Mesenchymal stem cell (in vitro differentiated cells and primary cell): Measurements from ENCODE around the gene NINL.

Experiments used
- DNase-seq: peaks from one replicate; pipeline ENCODE4 v3.0.0-alpha.2; 2013
- H2AFZ ChIP-seq: one replicate; pipeline ENCODE4 v1.6.1; 2013; ENCODE audit warnings: low read depth, mild to moderate bottlenecking, control low read depth, inconsistent platforms, low read length, moderate library complexity
- H2AK5ac ChIP-seq: 2 replicates; pipeline ENCODE4 v1.6.1; 2013; ENCODE audit warnings: low read length, moderate library complexity, mild to moderate bottlenecking, inconsistent platforms; ENCODE audit not compliant: severe bottlenecking
- H2BK120ac ChIP-seq: one replicate; pipeline ENCODE4 v1.6.1; 2013; ENCODE audit warnings: low read depth, mild to moderate bottlenecking, inconsistent platforms, low read length, moderate library complexity
- H2BK12ac ChIP-seq, 2 experiments: one replicate each; pipeline ENCODE4 v1.6.1; 2013; ENCODE audit warnings: inconsistent platforms in 2 of 2, low read length in 2 of 2, mild to moderate bottlenecking in 2 of 2, moderate library complexity in 2 of 2, control low read depth in 1 of 2
- H2BK15ac ChIP-seq: one replicate; pipeline ENCODE4 v1.6.1; 2013; ENCODE audit warnings: mild to moderate bottlenecking, low read depth, inconsistent platforms; ENCODE audit not compliant: poor library complexity, severe bottlenecking
- H2BK5ac ChIP-seq: 2 replicates; pipeline ENCODE4 v1.6.1; 2013; ENCODE audit warnings: low read depth, mild to moderate bottlenecking, low read length, control low read depth, inconsistent platforms; ENCODE audit not compliant: poor library complexity, severe bottlenecking
- H3K14ac ChIP-seq, 2 experiments: one replicate each; pipeline ENCODE4 v1.6.1; 2013; ENCODE audit warnings: inconsistent platforms in 2 of 2, low read length in 2 of 2, control low read depth in 1 of 2, mild to moderate bottlenecking in 1 of 2, moderate library complexity in 1 of 2
- H3K18ac ChIP-seq, 2 experiments: one replicate each; pipeline ENCODE4 v1.6.1; 2013; ENCODE audit warnings: inconsistent platforms in 2 of 2, low read length in 2 of 2, control low read depth in 1 of 2, low read depth in 1 of 2, mild to moderate bottlenecking in 1 of 2
- H3K23ac ChIP-seq, 2 experiments: one replicate each; pipeline ENCODE4 v1.6.1; 2013; ENCODE audit warnings: inconsistent platforms in 2 of 2, low read length in 2 of 2, mild to moderate bottlenecking in 2 of 2, moderate library complexity in 2 of 2, control low read depth in 1 of 2
- H3K27ac ChIP-seq: 2 replicates; pipeline ENCODE4 v1.5.1; 2013; ENCODE audit warnings: mild to moderate bottlenecking, moderate library complexity, low read length, control low read depth, inconsistent platforms; ENCODE audit not compliant: poor library complexity, severe bottlenecking
- H3K27me3 ChIP-seq, 2 experiments: 2 replicates each; pipeline versions ENCODE4 v1.6.1 to v1.7.0; 2013; ENCODE audit warnings: low read length in 2 of 2, mild to moderate bottlenecking in 2 of 2, moderate library complexity in 2 of 2, control low read depth in 1 of 2, inconsistent platforms in 1 of 2; ENCODE audit not compliant: control insufficient read depth in 1 of 2, insufficient read depth in 1 of 2
- H3K36me3 ChIP-seq, 2 experiments: 2 replicates each; pipeline versions ENCODE4 v1.6.1 to v1.7.0; 2013; ENCODE audit warnings: low read length in 2 of 2, control low read depth in 1 of 2, inconsistent platforms in 1 of 2, low read depth in 1 of 2, mild to moderate bottlenecking in 1 of 2; ENCODE audit not compliant: insufficient read depth in 2 of 2, control insufficient read depth in 1 of 2
- H3K4ac ChIP-seq, 2 experiments: one replicate each; pipeline ENCODE4 v1.6.1; 2013; ENCODE audit warnings: inconsistent platforms in 2 of 2, low read length in 2 of 2, mild to moderate bottlenecking in 2 of 2, moderate library complexity in 2 of 2, control low read depth in 1 of 2, low read depth in 1 of 2
- H3K4me1 ChIP-seq: 2 replicates; pipeline ENCODE4 v1.6.1; 2013; ENCODE audit warnings: low read depth, low read length, control low read depth; ENCODE audit not compliant: control insufficient read depth, insufficient read depth
- H3K4me2 ChIP-seq: 2 replicates; pipeline ENCODE4 v1.6.1; 2013; ENCODE audit warnings: low read length, mild to moderate bottlenecking, inconsistent platforms; ENCODE audit not compliant: poor library complexity, severe bottlenecking
- H3K4me3 ChIP-seq, 2 experiments: 2 replicates each; pipeline versions ENCODE4 v1.5.1 to v1.7.0; 2013; ENCODE audit warnings: low read length in 2 of 2, mild to moderate bottlenecking in 2 of 2, control low read depth in 1 of 2, low read depth in 1 of 2; ENCODE audit not compliant: insufficient read depth in 1 of 2
- H3K79me1 ChIP-seq: replicated peaks from 2 replicates; pipeline ENCODE4 v1.6.1; 2013; ENCODE audit warnings: mild to moderate bottlenecking, control low read depth, low read length, inconsistent platforms; ENCODE audit not compliant: poor library complexity, severe bottlenecking
- H3K9ac ChIP-seq: 2 replicates; pipeline ENCODE4 v1.7.0; 2013; ENCODE audit warnings: mild to moderate bottlenecking, low read length, moderate library complexity
- H3K9me3 ChIP-seq: 2 replicates; pipeline ENCODE4 v1.7.0; 2013; ENCODE audit warnings: mild to moderate bottlenecking, low read length; ENCODE audit not compliant: control insufficient read depth
- H4K8ac ChIP-seq: one replicate; pipeline ENCODE4 v1.6.1; 2013; ENCODE audit warnings: inconsistent platforms, mild to moderate bottlenecking, low read length, moderate library complexity
- H4K91ac ChIP-seq: one replicate; pipeline ENCODE4 v1.6.1; 2013; ENCODE audit warnings: mild to moderate bottlenecking, low read length, inconsistent platforms
- WGBS: methylation state at CpG from one replicate; pipeline ENCODE4 v1.1.7; 2013; ENCODE audit warnings: mixed read lengths; 5-methylcytosine and 5-hydroxymethylcytosine counted together

The NINL gene

GRCh38 chr20:25544311-25544710 is 41.0 kb downstream of the NINL start:
- H3K36me3 ChIP-seq, result peaks cover 0 to 6% of the 10 kb centered on the region in 2 experiments
- no peak overlapping the region for H4K91ac ChIP-seq
- 9% methylated on average over 4 of the region's 4 CpGs for WGBS

DNA sequence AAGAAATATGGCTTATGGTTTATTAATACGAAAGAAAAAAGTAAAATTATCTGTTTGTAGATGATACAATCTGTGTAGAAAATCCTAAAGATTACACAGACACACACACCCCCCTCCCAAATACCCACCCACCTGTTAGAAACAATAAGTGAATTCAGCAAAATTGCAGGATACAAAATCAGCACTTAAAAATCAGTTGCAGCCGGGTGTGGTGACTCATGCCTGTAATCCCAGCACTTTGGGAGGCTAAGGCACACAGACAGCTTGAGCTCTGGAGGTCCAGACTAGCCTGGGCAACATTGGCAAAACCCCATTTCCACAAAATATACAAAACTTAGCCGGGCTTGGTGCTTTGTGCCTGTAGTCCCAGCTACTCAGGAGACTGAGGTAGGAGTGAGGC is 42.3 kb downstream of the NINL start:
- no peaks in the 10 kb centered on the region for H3K27me3 ChIP-seq
- H3K18ac ChIP-seq, result peak overlapping the region; percentile 12 to 46
- 10% methylated on average over 2 of the region's 3 CpGs for whole genome bisulfite sequencing
- no peak overlapping the region for H3K23ac ChIP-seq
- H3K4me2 ChIP-seq, result no peak overlapping the region
- peaks cover 40% of the 10 kb centered on the region for H3K79me1 ChIP-seq
- peak overlapping the region; percentile 61 for H3K27ac ChIP-seq
- peak overlapping the region; percentile 62 for H3K9ac ChIP-seq
- H3K36me3 ChIP-seq, result peaks cover 0 to 7% of the 10 kb centered on the region in 2 experiments
- H3K4me1 ChIP-seq, result peaks cover 22% of the 10 kb centered on the region
- H2BK15ac ChIP-seq, result no peak overlapping the region
- no peak overlapping the region for H2BK12ac ChIP-seq
- no peak overlapping the region for H2AK5ac ChIP-seq
- H4K91ac ChIP-seq, result no peak overlapping the region
- no peaks in the 10 kb centered on the region for H3K9me3 ChIP-seq
- H4K8ac ChIP-seq, result no peak overlapping the region
- no peak overlapping the region for H3K4ac ChIP-seq
- DNase-seq, result peak; percentile 80
- H3K4me3 ChIP-seq, result peak overlapping the region in 1 of 2 experiments; percentile 61
- no peak overlapping the region for H2BK120ac ChIP-seq
- H2AFZ ChIP-seq, result no peak overlapping the region
- H3K14ac ChIP-seq, result no peak overlapping the region
- no peak overlapping the region for H2BK5ac ChIP-seq

More at GRCh38 chr20:25544311-25544710, 41.0 kb downstream of the NINL start:
- no peak overlapping the region for H3K4me3 ChIP-seq
- H3K79me1 ChIP-seq, result peaks cover 38% of the 10 kb centered on the region
- H3K14ac ChIP-seq, result no peak overlapping the region
- no peak overlapping the region for H2BK5ac ChIP-seq
- DNase-seq, result peak; percentile 61
- no peak overlapping the region for H3K4me2 ChIP-seq
- peak overlapping the region; percentile 79 to 85 for H3K18ac ChIP-seq
- no peak overlapping the region for H2AFZ ChIP-seq
- no peaks in the 10 kb centered on the region for H3K27me3 ChIP-seq
- no peaks in the 10 kb centered on the region for H3K9me3 ChIP-seq
- H3K27ac ChIP-seq, result peak overlapping the region; percentile 21
- peaks cover 23% of the 10 kb centered on the region for H3K4me1 ChIP-seq
- no peak overlapping the region for H4K8ac ChIP-seq
- no peak overlapping the region for H3K4ac ChIP-seq
- H3K9ac ChIP-seq, result no peak overlapping the region
- H2BK12ac ChIP-seq, result peak overlapping the region in 1 of 2 experiments; percentile 93
- no peak overlapping the region for H3K23ac ChIP-seq
- H2BK15ac ChIP-seq, result no peak overlapping the region
- H2AK5ac ChIP-seq, result no peak overlapping the region
- no peak overlapping the region for H2BK120ac ChIP-seq

DNA sequence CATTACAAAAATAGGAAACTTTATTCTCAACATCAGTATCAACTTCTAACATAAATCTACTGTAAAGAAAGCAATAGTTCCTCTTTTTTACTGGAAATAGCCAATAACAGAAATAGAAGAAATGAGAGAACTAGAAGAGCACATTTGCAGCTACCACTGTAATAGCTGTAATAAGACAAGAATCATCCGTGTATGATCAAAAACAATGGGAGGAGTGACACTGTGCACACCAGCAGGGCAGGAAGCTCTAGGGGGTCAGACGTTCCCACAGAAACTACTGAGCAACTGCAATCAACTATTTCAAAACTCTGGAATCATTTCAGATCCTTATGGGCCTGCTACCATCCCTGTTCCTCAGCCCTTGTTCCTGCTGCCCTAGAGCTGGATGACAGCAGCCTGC is 43.7 kb downstream of the NINL start:
- no peak overlapping the region for H4K8ac ChIP-seq
- H3K9ac ChIP-seq, result peak overlapping the region; percentile 47
- H2BK120ac ChIP-seq, result no peak overlapping the region
- H3K27me3 ChIP-seq, result no peaks in the 10 kb centered on the region
- 39% methylated on average over 2 of the region's 2 CpGs for WGBS
- H4K91ac ChIP-seq, result no peak overlapping the region
- no peak overlapping the region for H2AFZ ChIP-seq
- peak overlapping the region in 1 of 2 experiments; percentile 5 for H3K14ac ChIP-seq
- H2AK5ac ChIP-seq, result no peak overlapping the region
- H3K27ac ChIP-seq, result peak overlapping the region; percentile 13
- H3K18ac ChIP-seq, result peak overlapping the region; percentile 34 to 52
- peaks cover 22% of the 10 kb centered on the region for H3K4me1 ChIP-seq
- peak overlapping the region in 1 of 2 experiments; percentile 34 for H2BK12ac ChIP-seq
- H3K4me2 ChIP-seq, result no peak overlapping the region
- H3K36me3 ChIP-seq, result peaks cover 0 to 11% of the 10 kb centered on the region in 2 experiments
- no peak overlapping the region for H2BK5ac ChIP-seq
- H2BK15ac ChIP-seq, result no peak overlapping the region
- no peak overlapping the region for H3K23ac ChIP-seq
- no peaks in the 10 kb centered on the region for H3K9me3 ChIP-seq
- H3K4me3 ChIP-seq, result peak overlapping the region in 1 of 2 experiments; percentile 38
- H3K4ac ChIP-seq, result peak overlapping the region in 1 of 2 experiments; percentile 49
- peak; percentile 51 for DNase-seq
- peaks cover 38% of the 10 kb centered on the region for H3K79me1 ChIP-seq

DNA sequence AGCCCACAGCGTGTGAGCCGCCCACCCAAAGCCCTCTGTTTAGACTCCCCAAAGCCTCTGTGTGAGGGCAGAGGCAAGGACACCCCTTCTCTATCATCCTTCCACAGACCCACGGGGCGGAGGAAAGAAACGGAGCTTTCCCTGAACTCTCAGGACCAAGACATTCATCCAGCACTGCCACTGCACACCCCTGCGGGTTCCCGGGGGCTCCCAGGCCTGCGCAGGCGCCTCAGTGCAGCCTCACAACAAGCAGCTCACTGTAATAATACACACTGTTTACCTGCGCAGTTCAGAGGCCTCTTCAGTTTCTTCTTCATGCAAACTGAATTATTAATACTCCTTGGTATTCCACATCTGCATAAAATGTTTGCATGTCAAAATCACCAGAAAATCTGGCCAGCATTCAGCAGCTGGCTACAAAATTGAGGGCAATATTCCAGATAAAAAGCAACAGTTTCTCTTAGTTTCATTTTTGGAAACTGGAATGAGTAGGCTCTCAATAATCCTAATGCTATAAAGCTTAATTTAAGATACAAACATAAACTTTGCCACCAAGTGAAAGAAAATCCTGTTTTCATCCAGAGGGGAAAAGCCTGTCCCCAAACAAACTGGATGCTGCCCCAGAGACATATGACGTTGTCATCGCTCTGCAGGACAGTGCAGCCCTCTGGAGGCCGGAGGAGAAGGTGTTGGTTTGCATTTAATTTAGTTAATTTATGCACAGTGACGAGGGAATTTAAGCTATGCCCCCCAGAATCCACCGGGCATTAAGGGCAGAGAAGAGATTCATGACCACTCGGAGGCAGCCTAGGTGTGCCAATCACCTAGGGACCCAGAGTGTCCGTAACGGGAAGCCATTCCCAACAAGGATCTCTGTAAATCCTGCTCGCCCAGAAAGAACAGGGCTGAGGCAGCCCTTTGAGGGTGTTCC is 45.3 kb downstream of the NINL start:
- Histone ChIP-seq H2BK12ac (no peak overlapping the region), H3K4ac (no peak overlapping the region), H2AFZ (no peak overlapping the region), H3K14ac (no peak overlapping the region), H3K36me3 (peaks cover 0 to 9% of the 10 kb centered on the region in 2 experiments), H4K8ac (no peak overlapping the region), H3K79me1 (peaks cover 43% of the 10 kb centered on the region), H4K91ac (no peak overlapping the region), H3K4me1 (peaks cover 22% of the 10 kb centered on the region), H3K23ac (no peak overlapping the region), H2BK5ac (no peak overlapping the region), H3K4me3 (peak overlapping the region in 1 of 2 experiments; percentile 73), H2BK15ac (no peak overlapping the region), H2AK5ac (no peak overlapping the region), H3K9ac (peak overlapping the region; percentile 77), H3K27me3 (no peaks in the 10 kb centered on the region), H3K18ac (no peak overlapping the region), H3K27ac (peak overlapping the region; percentile 22), H2BK120ac (no peak overlapping the region), H3K9me3 (no peaks in the 10 kb centered on the region), H3K4me2 (no peak overlapping the region)
- 83% methylated on average over 19 of the region's 19 CpGs for WGBS
- no peak for DNase-seq
